AG08395 (cell line): Measurements from ENCODE around the gene TRABD2B.

Experiments used
- DNase-seq: peaks from one replicate; pipeline ENCODE4 v3.0.0; 2012; ENCODE audit warnings: mixed read lengths, low spot score

TRABD2B gene

GRCh38 chr1:47876587-47876963 is 120.6 kb downstream of the TRABD2B start:
- DNase-seq: no peak

GRCh38 chr1:47875831-47876586 is 121.2 kb downstream of the TRABD2B start:
- no peak for DNase-seq

- DNase-seq: no peak
These were observed 122.1 kb downstream of the TRABD2B start for GRCh38 chr1:47875036-47875435.

- DNase-seq: no peak
These were observed 123.8 kb downstream of the TRABD2B start for GRCh38 chr1:47873337-47873736.

GRCh38 chr1:47872886-47873285 is 124.3 kb downstream of the TRABD2B start:
- no peak for DNase-seq

GRCh38 chr1:47871799-47872353 is 125.3 kb downstream of the TRABD2B start:
- DNase-seq: no peak

GRCh38 chr1:47870946-47871676 is 126.1 kb downstream of the TRABD2B start:
- no peak for DNase-seq

GRCh38 chr1:47870480-47870879 is 126.7 kb downstream of the TRABD2B start:
- DNase-seq: no peak

GRCh38 chr1:47868348-47868676 is 128.9 kb downstream of the TRABD2B start:
- no peak for DNase-seq

GRCh38 chr1:47867438-47868347 is 129.5 kb downstream of the TRABD2B start:
- no peak for DNase-seq

- no peak for DNase-seq
These were observed 130.4 kb downstream of the TRABD2B start for GRCh38 chr1:47866601-47867437.

- DNase-seq: no peak
These were observed 131.2 kb downstream of the TRABD2B start for GRCh38 chr1:47865881-47866535.

GRCh38 chr1:47859092-47859743 is 138.0 kb downstream of the TRABD2B start:
- DNase-seq: no peak

- DNase-seq: no peak
These were observed 140.2 kb downstream of the TRABD2B start for GRCh38 chr1:47856996-47857395.

- no peak for DNase-seq
These were observed 142.0 kb downstream of the TRABD2B start for GRCh38 chr1:47855230-47855629.

GRCh38 chr1:47854552-47855144 is 142.5 kb downstream of the TRABD2B start:
- DNase-seq: no peak

- no peak for DNase-seq
These were observed 143.3 kb downstream of the TRABD2B start for GRCh38 chr1:47853852-47854251.

GRCh38 chr1:47853059-47853458 is 144.1 kb downstream of the TRABD2B start:
- no peak for DNase-seq

- DNase-seq: no peak
These were observed 145.0 kb downstream of the TRABD2B start for GRCh38 chr1:47852006-47852718.
